Gastroesophageal sphincter (tissue), 3 donors: Measurements from ENCODE around the gene ADAMTS1.

Experiments used
- CTCF ChIP-seq, 4 experiments: fragments of 200-600 bp in 2 of 4; fragments of 450-650 bp in 2 of 4; sonication (generic) in 1 of 4; IDR thresholded peaks; one replicate each; pipeline ENCODE4 v1.5.1; 2017 to 2019; ENCODE audit warnings: antibody characterized with exemption in 4 of 4, mild to moderate bottlenecking in 2 of 4, moderate library complexity in 2 of 4
- POLR2A ChIP-seq, 2 donors: fragments of 450-650 bp; IDR thresholded peaks; one replicate each; pipeline ENCODE4 v1.6.1; 2017; ENCODE audit warnings: antibody characterized with exemption in 2 of 2, mild to moderate bottlenecking in 2 of 2, moderate library complexity in 1 of 2
- POLR2AphosphoS5 ChIP-seq: sonication (generic); formaldehyde crosslinking; IDR thresholded peaks from one replicate; pipeline ENCODE4 v1.6.1; 2017; ENCODE audit warnings: antibody characterized with exemption

GRCh38 chr21:26845759-26846035 lies 488 bp upstream of the ADAMTS1 start:
- TF ChIP-seq POLR2A (IDR thresholded peaks at IDR 0.05) (no peak), CTCF (IDR thresholded peaks at IDR 0.05) (no peak), POLR2AphosphoS5 (no peak)
